Mesendoderm (in vitro differentiated cells): ENCODE data around the gene SECTM1.

ENCODE experiments used
- DNase-seq: peaks from one replicate; pipeline ENCODE4 v3.0.0; 2013
- H2AK5ac ChIP-seq: 2 replicates; pipeline ENCODE4 v1.6.1; 2013; ENCODE audit warnings: low read length, inconsistent platforms
- H2BK120ac ChIP-seq: 2 replicates; pipeline ENCODE4 v1.6.1; 2013; ENCODE audit warnings: low read depth, mild to moderate bottlenecking, low read length, moderate library complexity, mixed read lengths
- H2BK15ac ChIP-seq: replicated peaks from 2 replicates; pipeline ENCODE4 v1.6.1; 2013; ENCODE audit warnings: low read depth, mild to moderate bottlenecking, moderate library complexity
- H2BK5ac ChIP-seq: 2 replicates; pipeline ENCODE4 v1.6.1; 2013; ENCODE audit warnings: low read length, inconsistent platforms
- H3K18ac ChIP-seq: 2 replicates; pipeline ENCODE4 v1.6.1; 2013; ENCODE audit warnings: mild to moderate bottlenecking, low read length, mixed read lengths
- H3K23ac ChIP-seq: one replicate; pipeline ENCODE4 v1.6.1; 2013; ENCODE audit warnings: low read length
- H3K27ac ChIP-seq: 2 replicates; pipeline ENCODE4 v1.5.1; 2013; ENCODE audit warnings: low read depth, mild to moderate bottlenecking, inconsistent platforms, low read length, moderate library complexity
- H3K27me3 ChIP-seq: 2 replicates; pipeline ENCODE4 v1.6.1; 2013; ENCODE audit warnings: low read length, control low read depth, mild to moderate bottlenecking, inconsistent platforms; ENCODE audit not compliant: insufficient read depth, poor library complexity
- H3K36me3 ChIP-seq: 2 replicates; pipeline ENCODE4 v1.6.1; 2013; ENCODE audit warnings: low read length, inconsistent platforms; ENCODE audit not compliant: control insufficient read depth, insufficient read depth
- H3K4ac ChIP-seq: one replicate; pipeline ENCODE4 v1.6.1; 2013; ENCODE audit warnings: low read depth, mild to moderate bottlenecking, low read length, moderate library complexity
- H3K4me1 ChIP-seq: 2 replicates; pipeline ENCODE4 v1.6.1; 2013; ENCODE audit warnings: low read depth, low read length, inconsistent platforms; ENCODE audit not compliant: control insufficient read depth
- H3K4me2 ChIP-seq: 2 replicates; pipeline ENCODE4 v1.6.1; 2013; ENCODE audit warnings: low read length
- H3K4me3 ChIP-seq: 2 replicates; pipeline ENCODE4 v1.5.1; 2013; ENCODE audit warnings: mild to moderate bottlenecking, low read length
- H3K56ac ChIP-seq: one replicate; pipeline ENCODE4 v1.6.1; 2013; ENCODE audit warnings: low read length
- H3K79me1 ChIP-seq: 2 replicates; pipeline ENCODE4 v1.6.1; 2013; ENCODE audit warnings: low read length, inconsistent platforms
- H3K79me2 ChIP-seq: 2 replicates; pipeline ENCODE4 v1.6.1; 2013; ENCODE audit warnings: mild to moderate bottlenecking, low read length; ENCODE audit not compliant: control insufficient read depth, insufficient read depth
- H3K9ac ChIP-seq: 2 replicates; pipeline ENCODE4 v1.6.1; 2013; ENCODE audit warnings: low read length, inconsistent platforms
- H4K5ac ChIP-seq: one replicate; pipeline ENCODE4 v1.6.1; 2013; ENCODE audit warnings: low read length
- H4K8ac ChIP-seq: one replicate; pipeline ENCODE4 v1.6.1; 2013; ENCODE audit warnings: low read depth, mild to moderate bottlenecking, control low read depth, low read length, moderate library complexity
- WGBS: extraction: QIAGEN DNeasy Blood & Tissue Kit; methylation state at CpG from one replicate; pipeline ENCODE4 v1.1.7; 2013; ENCODE audit warnings: low lambda C conversion rate, missing lambda C conversion rate; ENCODE audit not compliant: insufficient coverage; ENCODE audit errors: extremely low coverage; 5-methylcytosine and 5-hydroxymethylcytosine counted together

Gene SECTM1

GRCh38 chr17:82346342-82347300 is 13.1 kb upstream of the SECTM1 start:
- Histone ChIP-seq H2BK5ac (no peak overlapping the region), H3K4me2 (no peak overlapping the region), H3K36me3 (no peaks in the 10 kb centered on the region), H3K9ac (no peak overlapping the region), H3K4me1 (no peaks in the 10 kb centered on the region), H3K23ac (no peak overlapping the region), H2BK120ac (no peak overlapping the region), H3K18ac (no peak overlapping the region), H3K79me1 (no peaks in the 10 kb centered on the region), H2AK5ac (no peak overlapping the region), H2BK15ac (no peak overlapping the region), H3K4ac (no peak overlapping the region), H3K79me2 (no peaks in the 10 kb centered on the region), H3K27me3 (no peaks in the 10 kb centered on the region), H3K56ac (no peak overlapping the region), H4K8ac (no peak overlapping the region), H3K27ac (no peak overlapping the region), H3K4me3 (no peak overlapping the region), H4K5ac (no peak overlapping the region)
- no CpG with 5 or more reads among the region's 28 CpGs for WGBS
- no peak for DNase-seq

GRCh38 chr17:82345151-82345976 is 11.8 kb upstream of the SECTM1 start:
- Histone ChIP-seq H3K4me1 (no peaks in the 10 kb centered on the region), H2AK5ac (no peak overlapping the region), H3K18ac (no peak overlapping the region), H4K5ac (no peak overlapping the region), H4K8ac (no peak overlapping the region), H3K23ac (no peak overlapping the region), H3K79me2 (no peaks in the 10 kb centered on the region), H3K36me3 (no peaks in the 10 kb centered on the region), H3K56ac (no peak overlapping the region), H3K4me3 (no peak overlapping the region), H2BK15ac (no peak overlapping the region), H2BK5ac (no peak overlapping the region), H3K9ac (no peak overlapping the region), H3K4ac (no peak overlapping the region), H3K27me3 (no peaks in the 10 kb centered on the region), H3K79me1 (no peaks in the 10 kb centered on the region), H3K27ac (no peak overlapping the region), H3K4me2 (no peak overlapping the region), H2BK120ac (no peak overlapping the region)
- DNase-seq, result no peak
- no CpG with 5 or more reads among the region's 42 CpGs for WGBS

DNA sequence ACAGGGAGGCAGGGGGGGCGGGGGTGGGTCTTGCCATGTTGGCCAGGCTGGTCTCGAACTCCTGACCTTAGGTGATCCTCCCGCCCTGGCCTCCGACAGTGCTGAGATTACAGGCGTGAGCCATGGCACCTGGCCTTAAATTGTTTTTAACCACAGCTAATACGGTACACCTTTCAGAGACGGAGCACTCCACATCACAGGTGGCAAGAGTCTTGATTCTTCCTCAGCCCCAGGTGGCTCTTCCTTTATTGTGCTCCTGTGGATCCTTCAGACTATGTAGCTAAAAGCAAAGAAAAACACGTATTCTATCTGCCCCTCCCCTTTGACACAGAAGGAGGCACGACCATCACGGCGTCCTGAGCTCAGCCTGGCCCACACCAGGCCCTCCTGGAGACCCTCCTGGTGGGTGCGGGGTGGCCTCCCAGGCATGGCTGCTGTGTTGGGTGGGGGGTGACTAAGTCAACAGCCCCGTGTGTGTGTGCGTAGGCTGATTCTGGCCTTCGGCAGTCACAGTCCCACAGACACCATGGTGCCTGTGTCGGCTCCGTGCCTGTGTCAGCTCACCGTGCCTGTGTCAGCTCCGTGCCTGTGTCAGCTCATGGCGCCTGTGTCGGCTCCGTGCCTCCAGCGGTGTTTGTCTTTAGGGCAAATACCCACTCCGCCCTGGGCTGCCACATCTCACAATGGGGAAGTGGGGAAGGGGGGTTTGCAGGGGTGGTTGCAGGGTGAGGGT is 10.8 kb upstream of the SECTM1 start:
- no peak overlapping the region for H3K9ac ChIP-seq

DNA sequence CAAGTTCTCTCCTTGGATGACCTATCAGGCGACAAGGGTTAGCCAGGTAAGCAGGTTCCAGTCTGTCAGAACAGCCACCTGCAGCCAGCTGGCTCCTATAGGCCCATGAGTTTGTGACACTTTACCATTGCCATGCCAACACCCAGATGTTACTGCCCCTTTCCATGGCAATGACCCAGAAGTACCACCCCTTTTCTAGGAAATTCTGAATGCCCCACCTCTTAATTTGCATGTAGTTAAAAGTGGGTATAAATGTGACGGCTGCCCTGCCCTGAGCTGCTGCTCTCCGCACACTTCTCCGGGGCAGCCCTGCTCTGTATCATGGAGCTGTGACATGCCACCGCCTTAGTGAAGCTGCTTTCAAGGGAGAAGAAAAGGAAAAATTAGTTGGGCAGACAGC is 10.0 kb upstream of the SECTM1 start:
- Histone ChIP-seq H2BK120ac (no peak overlapping the region), H3K56ac (no peak overlapping the region), H4K8ac (no peak overlapping the region), H3K4me2 (no peak overlapping the region), H3K27ac (no peak overlapping the region), H3K4ac (no peak overlapping the region), H2AK5ac (no peak overlapping the region), H3K18ac (no peak overlapping the region), H3K23ac (no peak overlapping the region), H3K27me3 (no peaks in the 10 kb centered on the region), H2BK15ac (no peak overlapping the region), H3K4me1 (no peaks in the 10 kb centered on the region), H4K5ac (no peak overlapping the region), H3K9ac (no peak overlapping the region), H3K79me2 (no peaks in the 10 kb centered on the region), H2BK5ac (no peak overlapping the region), H3K36me3 (no peaks in the 10 kb centered on the region), H3K4me3 (no peak overlapping the region), H3K79me1 (no peaks in the 10 kb centered on the region)
- DNase-seq, result peak; percentile 44
- no CpG with 5 or more reads among the region's 5 CpGs for WGBS

More for the DNA sequence above, 10.8 kb upstream of the SECTM1 start:
- H3K56ac ChIP-seq, result no peak overlapping the region
- no peak overlapping the region for H3K23ac ChIP-seq
- H3K36me3 ChIP-seq, result no peaks in the 10 kb centered on the region
- no peaks in the 10 kb centered on the region for H3K79me2 ChIP-seq
- no peaks in the 10 kb centered on the region for H3K4me1 ChIP-seq
- H2BK120ac ChIP-seq, result no peak overlapping the region
- no peak overlapping the region for H3K4ac ChIP-seq
- no peaks in the 10 kb centered on the region for H3K27me3 ChIP-seq
- H3K4me2 ChIP-seq, result no peak overlapping the region
- no peak overlapping the region for H4K5ac ChIP-seq
- no peak for DNase-seq
- no peak overlapping the region for H3K27ac ChIP-seq
- no CpG with 5 or more reads among the region's 24 CpGs for WGBS
- H3K79me1 ChIP-seq, result no peaks in the 10 kb centered on the region
- no peak overlapping the region for H2BK15ac ChIP-seq
- no peak overlapping the region for H3K4me3 ChIP-seq
- H2BK5ac ChIP-seq, result no peak overlapping the region
- H3K18ac ChIP-seq, result no peak overlapping the region
- no peak overlapping the region for H2AK5ac ChIP-seq
- H4K8ac ChIP-seq, result no peak overlapping the region

DNA sequence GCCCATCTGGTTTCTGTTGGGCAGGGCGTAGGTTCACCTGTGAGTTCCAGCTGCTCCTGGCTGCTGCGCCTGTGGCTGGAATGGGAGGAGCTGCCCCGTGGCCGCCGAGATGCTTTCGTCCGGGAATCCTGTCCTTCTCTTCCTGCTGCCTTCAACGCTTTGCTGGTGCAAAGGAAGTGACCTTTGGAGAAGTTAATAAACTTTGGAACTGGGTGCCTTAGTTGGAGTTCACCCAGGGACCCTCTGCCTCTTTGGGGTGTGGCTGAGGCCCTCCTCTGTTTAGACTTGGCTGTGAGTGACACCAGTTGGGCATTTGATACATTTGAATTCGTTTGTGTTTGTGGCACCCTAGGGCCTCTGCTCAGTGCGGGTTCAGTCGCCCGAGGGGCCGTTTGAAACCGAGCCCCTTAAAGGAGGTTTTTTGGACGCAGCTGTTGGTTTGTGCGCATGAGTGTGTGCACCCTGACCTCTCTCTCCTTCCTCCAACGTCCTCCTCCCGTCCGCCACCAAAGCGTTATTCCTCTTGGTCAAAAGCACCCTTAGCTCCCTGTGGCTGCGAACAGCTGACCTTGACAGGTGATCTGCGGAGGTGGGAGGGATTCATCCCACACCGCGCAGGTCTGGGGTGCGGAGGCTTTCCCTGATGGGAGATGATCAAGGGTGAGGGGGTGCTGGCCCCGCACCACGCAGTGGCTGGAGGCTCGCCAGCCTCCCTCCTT is 9.0 kb upstream of the SECTM1 start:
- H3K36me3 ChIP-seq, result no peaks in the 10 kb centered on the region

More for the DNA sequence above, 9.0 kb upstream of the SECTM1 start:
- Histone ChIP-seq H4K5ac (no peak overlapping the region), H3K79me2 (no peaks in the 10 kb centered on the region), H3K27me3 (no peaks in the 10 kb centered on the region), H2BK15ac (no peak overlapping the region), H3K4me2 (no peak overlapping the region), H3K9ac (no peak overlapping the region), H2BK5ac (no peak overlapping the region), H3K79me1 (no peaks in the 10 kb centered on the region), H3K27ac (no peak overlapping the region), H3K56ac (no peak overlapping the region), H3K4ac (no peak overlapping the region), H3K23ac (no peak overlapping the region), H4K8ac (no peak overlapping the region), H3K4me1 (no peaks in the 10 kb centered on the region), H3K4me3 (no peak overlapping the region), H2BK120ac (no peak overlapping the region), H3K18ac (no peak overlapping the region), H2AK5ac (no peak overlapping the region)
- DNase-seq, result no peak
- WGBS, result no CpG with 5 or more reads among the region's 28 CpGs
